DMS153 treated with DMSO at 0.1 percent for 48 hours (cell line): Measurements from ENCODE around the gene NADSYN1.

Experiments used
- DNase-seq: peaks from one replicate; lab custom pipeline; 2025; ENCODE audit not compliant: unreplicated experiment; lab: John Stamatoyannopoulos, UW

The NADSYN1 gene

GRCh38 chr11:71490044-71490730 lies 37.2 kb downstream of the NADSYN1 start:
- no peak for DNase-seq

- no peak for DNase-seq
Observed at GRCh38 chr11:71490731-71491390, 37.9 kb downstream of the NADSYN1 start.

GRCh38 chr11:71491531-71491930 lies 38.5 kb downstream of the NADSYN1 start:
- DNase-seq, result no peak

- DNase-seq, result no peak
Observed at GRCh38 chr11:71491940-71492339, 38.9 kb downstream of the NADSYN1 start.

GRCh38 chr11:71495286-71496230 lies 42.6 kb downstream of the NADSYN1 start:
- no peak for DNase-seq

- DNase-seq, result no peak
Observed at GRCh38 chr11:71496421-71496820, 43.4 kb downstream of the NADSYN1 start.

GRCh38 chr11:71498091-71498490 lies 45.1 kb downstream of the NADSYN1 start:
- no peak for DNase-seq

- DNase-seq, result no peak
Observed at GRCh38 chr11:71499125-71499524, 46.1 kb downstream of the NADSYN1 start.

GRCh38 chr11:71499546-71499945 lies 46.5 kb downstream of the NADSYN1 start:
- DNase-seq, result no peak

- no peak for DNase-seq
Observed at GRCh38 chr11:71500601-71501021, 47.6 kb downstream of the NADSYN1 start.

- DNase-seq, result no peak
Observed at GRCh38 chr11:71501071-71501985, 48.3 kb downstream of the NADSYN1 start.

- DNase-seq, result no peak
Observed at GRCh38 chr11:71502026-71502425, 49.0 kb downstream of the NADSYN1 start.

GRCh38 chr11:71502871-71503435 lies 50.0 kb downstream of the NADSYN1 start:
- no peak for DNase-seq

- DNase-seq, result peak; percentile 23
Observed at GRCh38 chr11:71504531-71504930, 51.5 kb downstream of the NADSYN1 start.

GRCh38 chr11:71505001-71505400 lies 52.0 kb downstream of the NADSYN1 start:
- peak; percentile 2 for DNase-seq

GRCh38 chr11:71505781-71506180 lies 52.8 kb downstream of the NADSYN1 start:
- no peak for DNase-seq

- DNase-seq, result no peak
Observed at GRCh38 chr11:71507102-71507501, 54.1 kb downstream of the NADSYN1 start.

GRCh38 chr11:71518506-71519471 lies 65.8 kb downstream of the NADSYN1 start:
- no peak for DNase-seq

- no peak for DNase-seq
Observed at GRCh38 chr11:71519546-71519945, 66.5 kb downstream of the NADSYN1 start.
